PFSK-1 (cell line): Measurements from ENCODE around the gene PNLIPRP1.

Experiments used
- POLR2AphosphoS5 ChIP-seq: IDR thresholded peaks from 2 replicates; pipeline ENCODE4 v1.6.1; 2012; ENCODE audit warnings: low read depth, mild to moderate bottlenecking, control low read depth, low read length, moderate library complexity
- REST ChIP-seq, 2 experiments: IDR thresholded peaks; 2 replicates each; pipeline versions ENCODE4 v1.6.1 to v1.8.0; 2011 to 2012; ENCODE audit warnings: low read depth in 2 of 2, low read length in 2 of 2, control low read depth in 1 of 2, inconsistent platforms in 1 of 2, mild to moderate bottlenecking in 1 of 2, moderate library complexity in 1 of 2; ENCODE audit not compliant: insufficient read depth in 1 of 2
- SIN3A ChIP-seq: IDR thresholded peaks from 2 replicates; pipeline ENCODE4 v1.6.1; 2012; ENCODE audit warnings: mild to moderate bottlenecking, low read length, moderate library complexity, borderline replicate concordance; ENCODE audit not compliant: insufficient read depth
- TAF1 ChIP-seq: IDR thresholded peaks from 2 replicates; pipeline ENCODE4 v1.6.1; 2012; ENCODE audit warnings: low read length, control low read depth, borderline replicate concordance; ENCODE audit not compliant: insufficient read depth

- TF ChIP-seq POLR2AphosphoS5 (no peak), REST (IDR thresholded peaks at IDR 0.05; ENCODE audit: insufficient read depth in 1 of 2, low read depth in 2 of 2, low read length in 2 of 2) (no peak), TAF1 (no peak), SIN3A (no peak)
Observed at GRCh38 chr10:116554628-116555027, 36.1 kb upstream of the PNLIPRP1 start.
